ENCODE data around the gene KCNMB3.
"Not testable (repeated sequence)": the region's sequence is repeated elsewhere in the genome, so short reads cannot be mapped to it uniquely, and the experiment has no call there.

Gene KCNMB3

DNA sequence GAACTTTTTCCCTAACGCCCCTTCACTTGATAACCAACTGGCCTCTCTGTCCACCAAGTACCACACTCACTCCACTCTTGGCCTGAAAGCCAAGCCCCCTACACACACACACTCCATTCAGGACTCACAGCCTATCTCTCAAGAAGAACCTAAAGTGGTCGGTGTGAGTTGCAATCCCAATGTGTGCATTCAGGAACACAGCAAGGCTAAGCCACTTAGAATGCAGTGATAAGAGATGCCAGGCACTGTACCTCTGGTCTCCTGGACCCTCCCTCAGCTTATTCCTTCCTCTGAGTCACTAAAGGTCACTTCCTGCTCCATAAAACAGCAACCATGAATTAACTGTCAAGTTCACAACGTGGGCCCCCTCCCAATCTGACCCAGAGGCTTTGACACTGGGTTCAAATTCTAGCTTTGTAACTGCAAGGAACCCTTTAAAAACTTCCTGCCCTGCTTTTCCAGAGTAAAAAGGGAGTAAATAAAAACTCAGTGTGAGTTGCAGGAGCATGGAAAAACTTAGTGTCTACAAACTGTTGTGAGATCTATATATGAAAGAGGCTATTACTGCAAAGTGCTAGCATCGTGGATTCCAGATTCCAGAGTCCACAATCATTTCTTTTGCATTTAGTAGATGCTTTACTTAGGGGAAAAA lies 17.6 kb upstream of the KCNMB3 start:
- Histone ChIP-seq H3K9me3 (ENCODE audit: low read depth, low read length) (no peaks in the 10 kb centered on the region), H3K4me3 (no peak overlapping the region), H3K27ac (no peak overlapping the region), H3K36me3 (ENCODE audit: insufficient read depth, low read length) (no peaks in the 10 kb centered on the region), H3K9ac (ENCODE audit: insufficient read length) (no peak overlapping the region)
- no peak for DNase-seq (ENCODE audit: low read depth, low spot score)
- TF ChIP-seq POLR2AphosphoS5 (IDR thresholded peaks at IDR 0.05; ENCODE audit: borderline replicate concordance, low read depth, low read length) (no peak), EZH2 (IDR thresholded peaks at IDR 0.05) (no peak), FOXP2 (optimal IDR thresholded peaks at IDR 0.05; ENCODE audit: control extremely low read depth, extremely low read length, insufficient read depth) (no peak)

GRCh38 chr3:179266701-179267211 lies 15.8 kb upstream of the KCNMB3 start:
- no peak for DNase-seq (ENCODE audit: low read depth, low spot score)
- Histone ChIP-seq H3K36me3 (ENCODE audit: insufficient read depth, low read length) (no peaks in the 10 kb centered on the region), H3K9ac (ENCODE audit: insufficient read length) (no peak overlapping the region), H3K4me3 (no peak overlapping the region), H3K27ac (no peak overlapping the region), H3K9me3 (ENCODE audit: low read depth, low read length) (no peaks in the 10 kb centered on the region)
- TF ChIP-seq FOXP2 (optimal IDR thresholded peaks at IDR 0.05; ENCODE audit: control extremely low read depth, extremely low read length, insufficient read depth) (no peak), POLR2AphosphoS5 (IDR thresholded peaks at IDR 0.05; ENCODE audit: borderline replicate concordance, low read depth, low read length) (no peak), EZH2 (IDR thresholded peaks at IDR 0.05) (no peak)

DNA sequence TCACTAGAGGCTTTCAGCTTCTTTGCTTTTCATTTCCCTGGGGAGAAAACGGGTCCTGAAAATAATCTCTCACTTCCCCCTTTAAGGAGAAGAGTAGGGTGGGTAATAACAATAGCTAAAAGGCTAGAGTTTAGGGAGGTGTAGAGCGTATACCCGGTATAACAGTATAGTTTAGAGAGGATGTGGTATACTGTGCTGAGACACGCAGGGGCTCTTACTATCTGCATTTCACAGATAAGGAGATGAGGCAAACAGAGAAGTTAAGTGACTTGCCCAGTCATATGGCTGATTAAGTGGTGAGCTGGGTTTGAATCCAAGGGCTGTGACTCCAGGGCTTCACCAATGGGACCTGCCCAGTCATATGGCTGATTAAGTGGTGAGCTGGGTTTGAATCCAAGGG lies 15.0 kb upstream of the KCNMB3 start:
- no peaks in the 10 kb centered on the region for H3K9me3 ChIP-seq (ENCODE audit: low read depth, low read length)
- no peaks in the 10 kb centered on the region for H3K36me3 ChIP-seq (ENCODE audit: insufficient read depth, low read length)
- no peak overlapping the region for H3K9ac ChIP-seq (ENCODE audit: insufficient read length)
- no peak overlapping the region for H3K27ac ChIP-seq
- TF ChIP-seq FOXP2 (optimal IDR thresholded peaks at IDR 0.05; ENCODE audit: control extremely low read depth, extremely low read length, insufficient read depth) (no peak), EZH2 (IDR thresholded peaks at IDR 0.05) (no peak), POLR2AphosphoS5 (IDR thresholded peaks at IDR 0.05; ENCODE audit: borderline replicate concordance, low read depth, low read length) (no peak)
- H3K4me3 ChIP-seq, result no peak overlapping the region
- DNase-seq (ENCODE audit: low read depth, low spot score), result no peak

DNA sequence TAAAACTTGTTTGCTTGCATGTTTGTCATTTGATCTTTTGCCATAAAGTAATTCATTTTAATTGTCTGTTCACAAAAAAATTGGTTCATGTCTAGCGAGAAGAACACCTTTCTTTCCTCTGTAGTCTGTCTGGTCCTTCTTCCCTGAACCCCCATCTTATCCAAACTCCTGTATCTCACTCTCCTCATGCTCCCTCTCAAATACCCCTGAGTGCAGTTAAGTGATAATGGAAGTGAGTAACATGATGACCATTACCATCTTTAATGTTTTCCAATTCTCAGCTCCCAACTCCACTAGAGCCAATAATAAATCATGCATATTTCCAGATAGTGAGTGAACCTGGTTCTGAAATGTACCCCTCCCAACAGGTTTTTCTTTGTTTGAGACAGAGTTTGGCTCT lies 14.2 kb upstream of the KCNMB3 start:
- H3K9ac ChIP-seq (ENCODE audit: insufficient read length), result no peak overlapping the region
- H3K9me3 ChIP-seq (ENCODE audit: low read depth, low read length), result no peaks in the 10 kb centered on the region
- H3K36me3 ChIP-seq (ENCODE audit: insufficient read depth, low read length), result no peaks in the 10 kb centered on the region
- no peak overlapping the region for H3K27ac ChIP-seq
- no peak for TF ChIP-seq POLR2AphosphoS5 (IDR thresholded peaks at IDR 0.05; ENCODE audit: borderline replicate concordance, low read depth, low read length)
- TF ChIP-seq FOXP2 (optimal IDR thresholded peaks at IDR 0.05; ENCODE audit: control extremely low read depth, extremely low read length, insufficient read depth), result no peak
- TF ChIP-seq EZH2 (IDR thresholded peaks at IDR 0.05), result no peak
- no peak for DNase-seq (ENCODE audit: low read depth, low spot score)
- no peak overlapping the region for H3K4me3 ChIP-seq

GRCh38 chr3:179264449-179264848 lies 13.5 kb upstream of the KCNMB3 start:
- Histone ChIP-seq H3K9me3 (ENCODE audit: low read depth, low read length) (no peaks in the 10 kb centered on the region), H3K9ac (ENCODE audit: insufficient read length) (no peak overlapping the region), H3K4me3 (0 out of 2 replicates have a peak overlapping the region, but pooled peaks have one; percentile 8), H3K27ac (no peak overlapping the region), H3K36me3 (ENCODE audit: insufficient read depth, low read length) (no peaks in the 10 kb centered on the region)
- TF ChIP-seq POLR2AphosphoS5 (IDR thresholded peaks at IDR 0.05; ENCODE audit: borderline replicate concordance, low read depth, low read length) (no peak), EZH2 (IDR thresholded peaks at IDR 0.05) (no peak), FOXP2 (optimal IDR thresholded peaks at IDR 0.05; ENCODE audit: control extremely low read depth, extremely low read length, insufficient read depth) (peak; percentile 26)
- DNase-seq (ENCODE audit: low read depth, low spot score), result peak; percentile 24

- H3K27ac ChIP-seq, result no peak overlapping the region
- H3K36me3 ChIP-seq (ENCODE audit: insufficient read depth, low read length), result no peaks in the 10 kb centered on the region
- no peak overlapping the region for H3K9ac ChIP-seq (ENCODE audit: insufficient read length)
- no peaks in the 10 kb centered on the region for H3K9me3 ChIP-seq (ENCODE audit: low read depth, low read length)
- H3K4me3 ChIP-seq, result no peak overlapping the region
- DNase-seq (ENCODE audit: low read depth, low spot score), result no peak
- TF ChIP-seq EZH2 (IDR thresholded peaks at IDR 0.05) (no peak), FOXP2 (optimal IDR thresholded peaks at IDR 0.05; ENCODE audit: control extremely low read depth, extremely low read length, insufficient read depth) (no peak), POLR2AphosphoS5 (IDR thresholded peaks at IDR 0.05; ENCODE audit: borderline replicate concordance, low read depth, low read length) (no peak)
Measured at GRCh38 chr3:179263134-179263533, 12.2 kb upstream of the KCNMB3 start.

- no peaks in the 10 kb centered on the region for H3K9me3 ChIP-seq (ENCODE audit: low read depth, low read length)
- DNase-seq (ENCODE audit: low read depth, low spot score), result no peak
- H3K9ac ChIP-seq (ENCODE audit: insufficient read length), result no peak overlapping the region
- no peak overlapping the region for H3K4me3 ChIP-seq
- no peak overlapping the region for H3K27ac ChIP-seq
- no peak for TF ChIP-seq EZH2 (IDR thresholded peaks at IDR 0.05)
- TF ChIP-seq POLR2AphosphoS5 (IDR thresholded peaks at IDR 0.05; ENCODE audit: borderline replicate concordance, low read depth, low read length), result no peak
- TF ChIP-seq FOXP2 (optimal IDR thresholded peaks at IDR 0.05; ENCODE audit: control extremely low read depth, extremely low read length, insufficient read depth), result no peak
- no peaks in the 10 kb centered on the region for H3K36me3 ChIP-seq (ENCODE audit: insufficient read depth, low read length)
Measured at GRCh38 chr3:179260949-179261765, 10.2 kb upstream of the KCNMB3 start.

DNA sequence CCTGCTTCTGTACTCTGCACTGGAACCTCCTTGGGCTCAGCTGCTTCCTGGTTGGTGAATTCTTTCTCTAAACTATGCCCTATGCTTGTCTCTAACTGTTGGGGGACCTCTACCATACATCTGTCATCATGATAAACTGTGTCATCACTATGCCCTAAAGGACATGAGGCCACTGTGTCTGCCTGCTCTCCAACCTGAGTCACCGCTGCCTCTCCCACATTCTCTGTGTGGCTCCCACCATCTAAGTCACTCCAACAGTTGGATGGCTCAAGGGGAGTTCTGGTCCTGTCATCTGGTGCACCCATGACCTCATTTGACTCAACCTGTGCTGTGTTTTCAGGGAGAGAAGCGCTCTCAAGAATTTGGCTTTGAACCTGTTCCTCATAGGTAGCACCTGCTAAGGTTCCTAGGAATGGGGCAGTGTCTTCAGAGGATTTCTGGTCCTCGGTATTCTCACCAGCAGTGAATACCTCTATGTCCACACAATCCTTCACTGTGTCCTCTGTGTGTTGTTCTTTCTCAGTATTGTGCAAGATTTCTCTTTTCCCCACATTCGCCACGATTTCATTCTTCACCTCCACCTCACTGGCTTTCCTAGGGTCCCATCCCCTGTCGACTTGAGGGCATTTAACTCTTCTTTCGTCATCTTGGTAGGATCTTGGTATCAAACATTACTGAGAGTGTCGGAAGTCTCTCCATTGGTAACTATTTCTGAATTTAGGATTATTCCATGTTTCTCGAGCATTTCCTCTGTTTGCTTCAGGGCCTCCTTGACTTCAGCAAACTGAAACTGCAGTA lies 9.2 kb upstream of the KCNMB3 start:
- H3K36me3 ChIP-seq (ENCODE audit: insufficient read depth, low read length); DNase-seq (ENCODE audit: low read depth, low spot score); H3K9me3 ChIP-seq (ENCODE audit: low read depth, low read length); H3K27ac ChIP-seq; H3K9ac ChIP-seq (ENCODE audit: insufficient read length); H3K4me3 ChIP-seq: not testable (repeated sequence)

Data from SK-N-MC (cell line).